DLD1 (cell line): ENCODE results near the gene IGFN1.

Source experiments
- in situ Hi-C: cut with HindIII; loops from 2 replicates; pipeline ENCODE4 v1.10.0; 2017; ENCODE audit warnings: low sequenced_read_pairs

Gene IGFN1

GRCh38 chr1:201190624-201191051 is at the start of gene IGFN1:
IGFN1 (plus strand) TSS chr1:201190824; CDS start chr1:201193294, 2,470 bp downstream.
- in situ Hi-C loops: no loop called here

- in situ Hi-C loops: no loop called here
These were observed 49.7 kb upstream of the IGFN1 start for GRCh38 chr1:201140941-201141260.

GRCh38 chr1:201141418-201141817 is 49.2 kb upstream of the IGFN1 start:
- in situ Hi-C loops: no loop called here

GRCh38 chr1:201142011-201142848 is 48.4 kb upstream of the IGFN1 start:
- in situ Hi-C loops: no loop called here

GRCh38 chr1:201142849-201143725 is 47.5 kb upstream of the IGFN1 start:
- in situ Hi-C loops: no loop called here

- in situ Hi-C loops: no loop called here
These were observed 46.6 kb upstream of the IGFN1 start for GRCh38 chr1:201143726-201144635.

- in situ Hi-C loops: no loop called here
These were observed 45.9 kb upstream of the IGFN1 start for GRCh38 chr1:201144701-201145100.

GRCh38 chr1:201145132-201145531 is 45.5 kb upstream of the IGFN1 start:
- in situ Hi-C loops: no loop called here

GRCh38 chr1:201145816-201146215 is 44.8 kb upstream of the IGFN1 start:
- in situ Hi-C loops: no loop called here

GRCh38 chr1:201146626-201147390 is 43.8 kb upstream of the IGFN1 start:
- in situ Hi-C loops: no loop called here

- in situ Hi-C loops: no loop called here
These were observed 43.1 kb upstream of the IGFN1 start for GRCh38 chr1:201147396-201148015.

- in situ Hi-C loops: no loop called here
These were observed 41.2 kb upstream of the IGFN1 start for GRCh38 chr1:201149400-201149799.

GRCh38 chr1:201153474-201154388 is 36.9 kb upstream of the IGFN1 start:
- in situ Hi-C loops: no loop called here

GRCh38 chr1:201154389-201155165 is 36.0 kb upstream of the IGFN1 start, which contains the start of gene TMEM9:
TMEM9 (minus strand) TSS chr1:201154474; CDS start chr1:201153923, 551 bp downstream.
- in situ Hi-C loops: loop anchor here (5.0 kb wide), 2 partner anchors 73 to 148 kb away; no protein-coding TSS in a partner anchor

GRCh38 chr1:201155354-201155753 is 35.3 kb upstream of the IGFN1 start:
- in situ Hi-C loops: loop anchor here (5.0 kb wide), 2 partner anchors 72 to 147 kb away; no protein-coding TSS in a partner anchor

GRCh38 chr1:201156346-201156745 is 34.3 kb upstream of the IGFN1 start:
- in situ Hi-C loops: loop anchor here (5.0 kb wide), 2 partner anchors 71 to 146 kb away; no protein-coding TSS in a partner anchor

GRCh38 chr1:201156819-201157218 is 33.8 kb upstream of the IGFN1 start:
- in situ Hi-C loops: loop anchor here (5.0 kb wide), 2 partner anchors 70 to 145 kb away; no protein-coding TSS in a partner anchor
